Gastroesophageal sphincter (tissue), 3 donors: Measurements from ENCODE around the gene THSD4.

ENCODE experiments used
- EP300 ChIP-seq: sonication (generic); formaldehyde crosslinking; IDR thresholded peaks from one replicate; pipeline ENCODE4 v1.6.1; 2017; ENCODE audit warnings: antibody characterized with exemption, mild to moderate bottlenecking
- POLR2A ChIP-seq, 2 donors: fragments of 450-650 bp; IDR thresholded peaks; one replicate each; pipeline ENCODE4 v1.6.1; 2017; ENCODE audit warnings: antibody characterized with exemption in 2 of 2, mild to moderate bottlenecking in 2 of 2, moderate library complexity in 1 of 2
- TF ChIP-seq, protein P1 (sequence below), 4 experiments: fragments of 200-600 bp in 2 of 4; fragments of 450-650 bp in 2 of 4; sonication (generic) in 1 of 4; IDR thresholded peaks; one replicate each; pipeline ENCODE4 v1.5.1; 2017 to 2019; ENCODE audit warnings: antibody characterized with exemption in 4 of 4, mild to moderate bottlenecking in 2 of 4, moderate library complexity in 2 of 4

DNA sequence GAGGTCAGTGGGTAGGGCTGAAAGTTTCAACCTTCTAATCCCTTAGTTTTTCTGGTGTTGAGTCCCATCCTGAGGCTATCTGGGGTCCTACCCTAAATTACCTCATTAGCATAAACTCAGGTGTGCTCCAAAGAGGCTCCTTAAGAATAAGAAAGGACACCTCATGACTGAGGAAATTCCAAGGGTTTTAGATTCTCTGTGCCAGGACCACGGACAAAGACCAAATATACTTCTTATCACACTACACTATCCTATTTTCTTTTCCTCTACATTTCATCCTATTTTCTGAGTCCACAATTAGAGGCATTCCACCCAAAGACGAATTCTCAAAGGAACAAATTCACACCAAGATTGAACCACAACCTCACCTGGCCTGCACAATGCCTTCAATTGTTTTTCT is 9.8 kb upstream of the THSD4 start:
- TF ChIP-seq EP300: no peak
- TF ChIP-seq POLR2A (IDR thresholded peaks at IDR 0.05): no peak
- TF ChIP-seq, protein P1, sequence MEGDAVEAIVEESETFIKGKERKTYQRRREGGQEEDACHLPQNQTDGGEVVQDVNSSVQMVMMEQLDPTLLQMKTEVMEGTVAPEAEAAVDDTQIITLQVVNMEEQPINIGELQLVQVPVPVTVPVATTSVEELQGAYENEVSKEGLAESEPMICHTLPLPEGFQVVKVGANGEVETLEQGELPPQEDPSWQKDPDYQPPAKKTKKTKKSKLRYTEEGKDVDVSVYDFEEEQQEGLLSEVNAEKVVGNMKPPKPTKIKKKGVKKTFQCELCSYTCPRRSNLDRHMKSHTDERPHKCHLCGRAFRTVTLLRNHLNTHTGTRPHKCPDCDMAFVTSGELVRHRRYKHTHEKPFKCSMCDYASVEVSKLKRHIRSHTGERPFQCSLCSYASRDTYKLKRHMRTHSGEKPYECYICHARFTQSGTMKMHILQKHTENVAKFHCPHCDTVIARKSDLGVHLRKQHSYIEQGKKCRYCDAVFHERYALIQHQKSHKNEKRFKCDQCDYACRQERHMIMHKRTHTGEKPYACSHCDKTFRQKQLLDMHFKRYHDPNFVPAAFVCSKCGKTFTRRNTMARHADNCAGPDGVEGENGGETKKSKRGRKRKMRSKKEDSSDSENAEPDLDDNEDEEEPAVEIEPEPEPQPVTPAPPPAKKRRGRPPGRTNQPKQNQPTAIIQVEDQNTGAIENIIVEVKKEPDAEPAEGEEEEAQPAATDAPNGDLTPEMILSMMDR (IDR thresholded peaks at IDR 0.05): no peak
